UCSD-AML1 (cell line): ENCODE measurements around the gene JAK2.
A peak's percentile ranks its signal among the peaks of the same experiment; 100 is the strongest.
"Not testable (repeated sequence)": the region's sequence is repeated elsewhere in the genome, so short reads cannot be mapped to it uniquely, and the experiment has no call there.

Experiments
- DNase-seq: peaks from one replicate; lab custom pipeline; 2025; ENCODE audit not compliant: unreplicated experiment; lab: John Stamatoyannopoulos, UW

Gene JAK2

DNA sequence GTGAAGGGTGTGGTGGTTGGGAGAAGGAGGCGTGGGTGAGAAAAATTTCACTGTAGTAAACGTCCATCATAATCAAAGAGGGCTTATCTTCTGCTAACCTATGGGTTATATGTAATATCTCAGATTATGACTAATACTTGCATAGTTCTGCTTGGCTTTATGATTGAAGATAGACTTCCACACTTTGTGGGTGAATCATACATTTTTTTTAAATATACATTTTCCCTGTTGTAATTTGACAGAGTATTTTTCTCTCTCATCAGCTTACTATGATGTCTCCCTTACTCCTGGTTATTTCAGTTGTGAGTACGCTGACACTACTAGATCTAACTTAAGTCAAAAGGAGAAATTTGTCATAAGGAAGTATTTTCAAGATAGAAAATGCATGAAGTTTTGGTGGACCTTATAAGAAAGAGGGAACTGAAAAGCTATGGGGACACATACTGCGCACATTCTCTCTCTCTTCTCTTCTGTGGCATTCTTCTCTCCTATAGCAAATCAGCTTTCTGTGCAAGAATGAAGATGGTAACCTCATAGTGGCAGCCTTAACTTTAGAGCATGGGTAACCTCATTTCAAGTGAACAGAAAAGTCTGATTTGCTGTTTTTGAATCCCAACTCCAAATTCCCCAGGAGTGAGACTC, 4.9 kb upstream of the JAK2 start:
- no peak for DNase-seq

GRCh38 chr9:4982721-4983482, 2.2 kb upstream of the JAK2 start:
- DNase-seq, result no peak

GRCh38 chr9:4983601-4984165, 1.4 kb upstream of the JAK2 start:
- peak; percentile 10 for DNase-seq

GRCh38 chr9:4984171-4984620, 876 bp upstream of the JAK2 start:
- DNase-seq, result no peak

GRCh38 chr9:4985386-4986266, 554 bp downstream of the JAK2 start:
- peak; percentile 36 for DNase-seq

DNA sequence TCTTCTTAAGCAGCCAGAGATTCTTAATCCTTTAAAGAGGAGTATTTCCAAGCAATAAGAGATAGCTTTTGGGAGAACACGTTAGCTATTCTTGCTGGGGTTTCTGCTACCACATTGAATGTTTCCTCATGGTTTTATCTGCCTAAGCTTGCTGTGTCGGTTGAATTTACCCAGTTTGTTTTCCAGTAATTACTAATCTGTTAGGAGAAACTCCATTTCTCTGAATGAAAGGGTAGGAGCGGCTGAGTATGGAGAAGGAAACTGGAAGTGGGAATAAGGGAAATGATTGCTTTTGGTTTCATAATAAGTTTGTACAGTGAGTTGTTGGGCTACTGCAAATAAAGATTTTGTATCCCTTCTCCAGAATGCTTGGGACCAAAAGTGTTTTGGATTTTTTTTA, 1.2 kb downstream of the JAK2 start:
- no peak for DNase-seq

DNA sequence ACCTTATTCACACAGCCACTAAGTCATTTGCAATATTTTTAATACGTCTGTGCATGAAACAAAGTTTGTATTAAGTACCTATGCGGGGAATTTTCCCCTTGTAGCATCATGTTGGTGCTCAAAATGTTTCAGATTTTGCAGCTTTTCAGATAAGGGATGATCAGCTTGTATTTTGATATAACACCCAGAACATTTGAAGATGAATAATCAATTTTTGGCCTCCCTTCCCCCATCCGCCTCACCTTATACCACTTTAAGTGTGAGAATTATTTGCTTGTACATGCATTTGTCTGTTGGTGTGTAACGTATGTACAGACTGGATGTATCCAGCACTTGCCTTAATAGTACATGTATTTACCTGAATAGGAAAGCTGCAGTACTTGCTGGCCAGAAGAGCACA, 1.7 kb downstream of the JAK2 start:
- no peak for DNase-seq

DNA sequence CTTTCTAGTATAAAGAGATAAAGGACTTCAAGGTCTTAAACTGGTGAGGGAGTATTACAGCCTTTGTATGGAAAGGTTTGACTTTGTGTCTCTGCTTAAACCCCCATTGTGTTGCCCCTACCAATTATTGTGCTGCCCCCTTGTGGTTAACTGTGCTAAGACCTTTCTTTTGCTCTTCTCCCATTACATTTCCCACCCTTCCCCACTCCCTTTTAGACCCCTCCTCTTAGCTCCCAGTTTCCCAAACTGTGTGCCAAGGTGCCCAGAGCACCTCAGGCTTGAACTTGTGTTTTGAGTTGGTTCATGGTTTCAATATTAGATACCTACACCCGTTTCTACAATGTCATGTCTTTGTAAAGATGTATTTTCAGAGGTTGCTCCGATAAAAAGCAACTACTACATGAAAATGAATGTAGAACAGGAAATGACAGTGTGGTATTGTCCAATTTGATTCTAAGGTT, 2.9 kb downstream of the JAK2 start:
- DNase-seq, result peak; percentile 23

- no peak for DNase-seq
These were observed 7.8 kb downstream of the JAK2 start for GRCh38 chr9:4992872-4993271.

DNA sequence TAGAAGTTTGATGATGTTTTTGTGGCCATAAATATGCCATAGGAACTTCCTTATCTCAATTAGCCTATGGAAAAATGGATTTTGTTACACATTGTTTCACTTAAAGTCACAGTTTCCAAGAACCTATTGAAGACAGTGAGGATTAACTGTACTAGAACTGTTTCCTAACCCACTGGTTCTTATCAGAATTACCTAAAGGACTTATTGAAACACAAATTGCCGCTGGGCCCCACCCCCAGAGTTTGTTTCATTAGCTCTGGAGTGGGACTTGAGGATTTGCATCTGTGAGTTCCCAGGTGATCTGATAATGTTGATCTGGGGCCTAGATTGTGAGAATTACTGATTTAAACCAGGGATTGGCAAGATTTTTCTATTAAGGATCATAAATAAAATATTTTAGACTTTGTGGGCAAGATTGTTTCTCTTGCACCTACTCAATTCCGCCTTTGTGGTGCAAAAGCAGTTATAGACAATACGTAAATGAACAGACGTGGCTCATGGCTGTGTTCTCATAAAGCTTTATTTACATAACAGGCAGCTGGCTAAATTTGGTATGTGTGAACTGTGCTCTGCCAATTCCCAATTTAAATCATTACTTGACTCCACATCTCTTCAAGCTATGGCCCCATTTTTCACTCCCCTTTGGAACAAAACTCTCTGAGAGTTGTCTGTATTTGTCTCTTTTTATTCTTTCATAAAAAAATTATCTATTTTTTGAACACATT, 9.3 kb downstream of the JAK2 start:
- DNase-seq, result no peak

GRCh38 chr9:4997196-4997595, 12.1 kb downstream of the JAK2 start:
- DNase-seq, result no peak

DNA sequence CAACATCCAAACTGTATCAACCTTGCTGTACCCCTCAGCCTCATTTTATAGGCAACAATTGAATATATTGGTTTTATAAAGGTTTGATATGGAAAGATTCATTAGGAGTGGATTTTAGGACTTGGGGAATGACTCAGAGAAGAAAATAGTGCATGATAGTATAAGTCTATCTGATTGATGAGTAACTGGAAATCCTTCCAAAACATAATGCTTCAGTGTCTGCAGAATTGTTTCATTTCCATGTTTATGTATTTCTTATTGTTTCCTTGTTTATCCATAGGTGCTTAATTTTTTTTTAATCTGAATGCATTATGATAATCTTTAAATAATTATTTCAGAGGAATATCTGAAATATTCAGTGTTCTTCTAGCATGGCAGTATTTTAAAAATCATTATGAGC, 12.6 kb downstream of the JAK2 start:
- DNase-seq, result no peak

DNA sequence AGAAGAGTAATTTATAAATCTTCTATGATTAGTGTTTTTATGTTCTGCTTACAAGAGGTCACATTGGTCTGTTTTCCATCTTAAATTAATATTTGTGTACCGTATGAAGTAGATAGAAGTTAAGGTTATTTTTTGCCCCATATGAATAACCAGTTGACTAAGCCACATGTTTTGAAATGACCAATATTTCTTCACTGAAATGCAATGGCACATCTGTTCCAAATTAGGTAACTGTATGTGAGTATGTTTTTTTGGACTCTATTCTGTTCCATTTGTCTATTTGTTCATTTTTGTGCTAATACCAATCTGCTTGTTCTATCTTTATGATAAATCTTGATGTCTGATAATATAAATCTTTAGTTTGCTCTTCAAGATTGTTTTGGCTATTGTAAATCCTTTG, 17.7 kb downstream of the JAK2 start:
- DNase-seq, result no peak

DNA sequence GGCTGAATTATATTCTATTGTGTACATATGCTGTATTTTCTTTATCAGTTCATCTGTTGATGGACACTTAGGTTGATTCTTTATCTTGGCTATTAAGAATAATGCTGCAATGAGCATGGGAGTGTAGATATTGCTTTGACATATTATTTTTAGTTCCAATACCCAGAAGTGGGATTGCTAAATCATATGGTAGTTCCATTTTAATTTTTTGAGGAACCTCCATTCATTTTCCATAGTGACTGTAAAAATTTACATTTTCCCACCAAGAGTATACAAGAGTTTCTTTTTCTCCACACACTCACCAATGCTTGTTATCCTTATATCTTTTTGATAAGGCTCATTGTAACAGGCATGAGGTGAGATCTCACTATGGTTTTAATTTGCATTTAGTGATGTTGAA, 19.4 kb downstream of the JAK2 start:
- DNase-seq, result no peak

DNA sequence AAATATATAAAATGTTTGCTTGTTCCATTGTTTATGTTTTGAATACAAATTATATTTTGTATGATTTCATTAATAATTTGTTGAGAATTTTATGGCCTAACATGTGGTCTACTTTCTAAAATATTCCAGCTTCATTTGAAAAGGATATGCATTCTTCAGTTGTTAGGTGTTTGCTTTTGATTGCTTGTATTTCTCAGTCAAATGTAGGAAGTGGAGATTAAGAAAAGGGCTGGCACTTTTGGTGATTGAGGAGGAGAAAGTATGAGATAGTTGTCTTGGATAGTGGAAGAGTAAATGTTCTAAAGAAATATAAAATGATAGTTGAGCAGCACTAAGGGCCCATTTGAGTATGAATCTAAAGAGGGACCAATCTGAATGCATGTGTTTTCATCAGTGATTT, 23.1 kb downstream of the JAK2 start:
- no peak for DNase-seq

GRCh38 chr9:5013374-5013773, 28.3 kb downstream of the JAK2 start:
- DNase-seq, result no peak

DNA sequence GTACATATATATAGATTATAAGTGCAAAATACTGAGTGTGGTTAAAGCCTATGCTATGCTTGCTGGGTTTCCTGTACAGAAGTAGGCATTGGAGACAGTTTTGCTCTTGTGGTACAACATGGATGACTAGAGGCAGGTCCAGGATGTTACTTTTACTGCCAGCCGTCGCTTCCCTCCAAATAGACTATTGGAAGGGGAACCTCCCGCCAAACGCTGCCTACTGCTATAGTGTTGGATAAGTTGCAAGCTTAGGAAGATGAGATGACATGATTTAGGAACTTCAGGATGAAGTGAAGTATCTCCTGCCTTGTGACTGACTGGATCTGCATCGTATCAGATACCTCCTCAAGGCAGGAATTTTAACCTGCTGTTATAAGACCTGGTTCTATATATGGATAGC, 30.9 kb downstream of the JAK2 start:
- DNase-seq, result no peak

DNA sequence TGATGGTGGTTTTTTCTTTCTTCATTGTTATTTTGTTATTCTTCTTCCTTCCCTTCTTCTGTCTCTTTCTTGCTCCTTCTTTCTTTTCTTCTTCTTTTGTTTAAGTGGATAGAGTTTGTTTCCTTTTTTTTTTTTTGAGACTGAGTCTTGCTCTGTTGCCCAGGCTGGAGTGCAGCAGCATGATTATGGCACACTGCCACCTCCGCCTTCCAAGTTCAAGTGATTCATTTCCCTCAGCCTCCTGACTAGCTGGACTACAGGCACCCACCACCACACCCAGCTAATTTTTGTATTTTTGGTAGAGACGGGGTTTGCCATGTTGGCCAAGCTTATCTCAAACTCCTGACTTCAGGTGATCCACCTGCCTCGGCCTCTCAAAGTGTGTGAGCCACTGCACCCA, 40.3 kb downstream of the JAK2 start:
- no peak for DNase-seq

DNA sequence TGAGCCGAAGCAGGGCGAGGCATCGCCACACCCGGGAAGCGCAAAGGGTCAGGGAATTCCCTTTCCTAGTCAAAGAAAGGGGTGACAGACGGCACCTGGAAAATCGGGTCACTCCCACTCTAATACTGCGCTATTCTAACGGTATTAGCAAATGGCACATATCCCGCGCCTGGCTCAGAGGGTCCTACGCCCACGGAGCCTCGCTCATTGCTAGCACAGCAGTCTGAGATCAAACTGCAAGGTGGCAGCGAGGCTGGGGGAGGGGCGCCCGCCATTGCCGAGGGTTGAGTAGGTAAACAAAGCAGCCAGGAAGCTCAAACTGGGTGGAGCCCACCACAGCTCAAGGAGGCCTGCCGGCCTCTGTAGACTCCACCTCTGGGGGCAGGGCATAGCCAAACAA, 46.9 kb downstream of the JAK2 start:
- DNase-seq, result not testable (repeated sequence)

- no peak for DNase-seq
These were observed 55.8 kb downstream of the JAK2 start for GRCh38 chr9:5040730-5041389.
